CD14-positive monocyte (primary cell): Measurements from ENCODE around the gene INTS6. TPM values are rescaled to one million over a fixed set of nuclear protein-coding genes. Genes with fewer than 3 reads are reported as not detected.

ENCODE experiments used
- DNase-seq, 3 donors: peaks; one replicate each; pipeline ENCODE4 v3.0.0-alpha.2; 2011 to 2022
- H2AFZ ChIP-seq: 2 replicates; pipeline ENCODE4 v1.6.0; 2012; ENCODE audit warnings: mild to moderate bottlenecking, low read depth, low read length, inconsistent platforms; ENCODE audit not compliant: insufficient read depth, poor library complexity, severe bottlenecking
- H3K27ac ChIP-seq, 2 donors: 1 replicate in 1 of 2; 2 replicates in 1 of 2; pipeline ENCODE4 v1.5.1; 2012 to 2013; ENCODE audit warnings: low read length in 2 of 2, control low read depth in 1 of 2, inconsistent platforms in 1 of 2, low read depth in 1 of 2, mild to moderate bottlenecking in 1 of 2
- H3K27me3 ChIP-seq, 2 donors: one replicate each; pipeline versions ENCODE4 v1.6.0 to v1.6.1; 2011 to 2013; ENCODE audit warnings: low read length in 2 of 2; ENCODE audit not compliant: control insufficient read depth in 2 of 2, insufficient read depth in 2 of 2
- H3K36me3 ChIP-seq, 2 donors: replicated peaks in 1 of 2; 1 replicate in 1 of 2; 2 replicates in 1 of 2; pipeline versions ENCODE4 v1.5.1 to v1.6.1; 2012 to 2013; ENCODE audit warnings: low read length in 2 of 2, control low read depth in 1 of 2, inconsistent platforms in 1 of 2, mild to moderate bottlenecking in 1 of 2; ENCODE audit not compliant: insufficient read depth in 2 of 2, control insufficient read depth in 1 of 2
- H3K4me1 ChIP-seq, 2 donors: 1 replicate in 1 of 2; 2 replicates in 1 of 2; pipeline versions ENCODE4 v1.5.1 to v1.6.1; 2012 to 2013; ENCODE audit warnings: low read length in 2 of 2, control low read depth in 1 of 2, inconsistent platforms in 1 of 2, mild to moderate bottlenecking in 1 of 2, moderate library complexity in 1 of 2; ENCODE audit not compliant: insufficient read depth in 2 of 2, control insufficient read depth in 1 of 2
- H3K4me2 ChIP-seq: replicated peaks from 2 replicates; pipeline ENCODE3; 2012; ENCODE audit warnings: low read length, moderate library complexity, mild to moderate bottlenecking; ENCODE audit not compliant: poor library complexity, severe bottlenecking; ENCODE audit errors: extremely low read depth
- H3K4me3 ChIP-seq, 3 experiments: fragments of 200-600 bp in 1 of 3; sonication (generic) in 1 of 3; replicated peaks in 1 of 3; 1 replicate in 2 of 3; 2 replicates in 1 of 3; pipeline ENCODE4 v1.5.1; 2011 to 2013; ENCODE audit warnings: low read length in 3 of 3, mild to moderate bottlenecking in 3 of 3, control low read depth in 2 of 3, low read depth in 2 of 3, inconsistent platforms in 1 of 3, moderate library complexity in 1 of 3
- H3K79me2 ChIP-seq: 2 replicates; pipeline ENCODE4 v1.6.0; 2012; ENCODE audit warnings: mild to moderate bottlenecking, control low read depth, inconsistent platforms, low read length, moderate library complexity; ENCODE audit not compliant: insufficient read depth
- H3K9ac ChIP-seq: 2 replicates; pipeline ENCODE4 v1.6.0; 2017; ENCODE audit warnings: low read length, mild to moderate bottlenecking; ENCODE audit not compliant: insufficient read depth, poor library complexity, severe bottlenecking
- H3K9me3 ChIP-seq, 2 donors: replicated peaks in 1 of 2; 1 replicate in 1 of 2; 2 replicates in 1 of 2; pipeline versions ENCODE4 v1.5.1 to v1.6.1; 2012 to 2013; ENCODE audit warnings: low read length in 2 of 2, control low read depth in 1 of 2; ENCODE audit not compliant: control insufficient read depth in 1 of 2, insufficient read depth in 1 of 2
- H4K20me1 ChIP-seq: 2 replicates; pipeline ENCODE4 v1.6.0; 2012; ENCODE audit warnings: mild to moderate bottlenecking, low read length, control low read depth, moderate library complexity; ENCODE audit not compliant: insufficient read depth
- H3K27ac Mint-ChIP-seq, 7 donors: one replicate each; pipeline ENCODE4 v1.8.0; 2020; ENCODE audit warnings: mild to moderate bottlenecking in 7 of 7, mixed read lengths in 7 of 7, moderate library complexity in 6 of 7, inconsistent platforms in 2 of 7
- H3K27me3 Mint-ChIP-seq, 3 donors: one replicate each; pipeline ENCODE4 v1.8.0; 2021 to 2022; ENCODE audit warnings: low read depth in 3 of 3, mild to moderate bottlenecking in 3 of 3, mixed read lengths in 3 of 3, moderate library complexity in 3 of 3, inconsistent platforms in 1 of 3
- H3K36me3 Mint-ChIP-seq, 2 donors: one replicate each; pipeline ENCODE4 v1.8.0; 2020; ENCODE audit warnings: mixed read lengths in 2 of 2, inconsistent platforms in 1 of 2, mild to moderate bottlenecking in 1 of 2
- H3K4me1 Mint-ChIP-seq: one replicate; pipeline ENCODE4 v1.8.0; 2020; ENCODE audit warnings: mild to moderate bottlenecking, mixed read lengths
- H3K4me3 Mint-ChIP-seq, 2 donors: one replicate each; pipeline ENCODE4 v1.8.0; 2020; ENCODE audit warnings: mild to moderate bottlenecking in 2 of 2, mixed read lengths in 2 of 2, moderate library complexity in 1 of 2
- H3K9me3 Mint-ChIP-seq, 7 donors: one replicate each; pipeline ENCODE4 v1.8.0; 2020 to 2022; ENCODE audit warnings: mixed read lengths in 7 of 7, mild to moderate bottlenecking in 6 of 7, moderate library complexity in 6 of 7, inconsistent platforms in 2 of 7
- WGBS: methylation state at CpG from one replicate; pipeline ENCODE4 v1.1.5; 2013; ENCODE audit warnings: missing lambda C conversion rate; ENCODE audit not compliant: insufficient coverage; 5-methylcytosine and 5-hydroxymethylcytosine counted together
- intact Hi-C, 2 donors: fragments of 100-400 bp; cut with micrococcal nuclease; formaldehyde crosslinking; loops; one replicate each; pipeline versions ENCODE4 v1.15.0 to v1.15.1; 2023
- polyA plus RNA-seq, 3 donors: library from polyadenylated mRNA; depleted of rRNA in 1 of 3; unstranded in 2 of 3; stranded (reverse) in 1 of 3; fragments of 300-500 nt in 2 of 3; fragments of >200 nt in 1 of 3; fragmentation: Illumina TruSeq in 2 of 3; gene quantifications; 1 replicate in 2 of 3; 2 replicates in 1 of 3; pipeline ENCODE4 v1.2.3, GENCODE V29; 2012 to 2021
- TF ChIP-seq, protein P1 (sequence below): fragments of 200-600 bp; IDR thresholded peaks from one replicate; pipeline ENCODE4 v1.8.0; 2022; ENCODE audit warnings: antibody characterized with exemption, mild to moderate bottlenecking

INTS6 gene
- polyA plus RNA-seq, 3 donors: 10.8 to 13.2 (median 11.6) TPM

- Mint-ChIP-seq H3K36me3 (peaks cover 19 to 29% of the 10 kb centered on the region in 2 donors), H3K4me3 (no peak overlapping the region), H3K4me1 (peaks cover 9% of the 10 kb centered on the region), H3K27ac (no peak overlapping the region), H3K9me3 (no peaks in the 10 kb centered on the region), H3K27me3 (no peaks in the 10 kb centered on the region)
- no peak for DNase-seq
- peaks cover 60% of the 10 kb centered on the region for H4K20me1 ChIP-seq
- no peak overlapping the region for H3K4me2 ChIP-seq
- no peak overlapping the region for H2AFZ ChIP-seq
- H3K9ac ChIP-seq: no peak overlapping the region
- peaks cover 14% of the 10 kb centered on the region for H3K79me2 ChIP-seq
- intact Hi-C loops: no loop called here
- peaks cover 15 to 48% of the 10 kb centered on the region in 2 donors for H3K36me3 ChIP-seq
- no peaks in the 10 kb centered on the region for H3K9me3 ChIP-seq
- H3K27ac ChIP-seq: no peak overlapping the region
- H3K4me1 ChIP-seq: peaks cover 3 to 5% of the 10 kb centered on the region in 2 donors
- TF ChIP-seq, protein P1, sequence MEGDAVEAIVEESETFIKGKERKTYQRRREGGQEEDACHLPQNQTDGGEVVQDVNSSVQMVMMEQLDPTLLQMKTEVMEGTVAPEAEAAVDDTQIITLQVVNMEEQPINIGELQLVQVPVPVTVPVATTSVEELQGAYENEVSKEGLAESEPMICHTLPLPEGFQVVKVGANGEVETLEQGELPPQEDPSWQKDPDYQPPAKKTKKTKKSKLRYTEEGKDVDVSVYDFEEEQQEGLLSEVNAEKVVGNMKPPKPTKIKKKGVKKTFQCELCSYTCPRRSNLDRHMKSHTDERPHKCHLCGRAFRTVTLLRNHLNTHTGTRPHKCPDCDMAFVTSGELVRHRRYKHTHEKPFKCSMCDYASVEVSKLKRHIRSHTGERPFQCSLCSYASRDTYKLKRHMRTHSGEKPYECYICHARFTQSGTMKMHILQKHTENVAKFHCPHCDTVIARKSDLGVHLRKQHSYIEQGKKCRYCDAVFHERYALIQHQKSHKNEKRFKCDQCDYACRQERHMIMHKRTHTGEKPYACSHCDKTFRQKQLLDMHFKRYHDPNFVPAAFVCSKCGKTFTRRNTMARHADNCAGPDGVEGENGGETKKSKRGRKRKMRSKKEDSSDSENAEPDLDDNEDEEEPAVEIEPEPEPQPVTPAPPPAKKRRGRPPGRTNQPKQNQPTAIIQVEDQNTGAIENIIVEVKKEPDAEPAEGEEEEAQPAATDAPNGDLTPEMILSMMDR: no peak
- no peaks in the 10 kb centered on the region for H3K27me3 ChIP-seq
- H3K4me3 ChIP-seq: no peak overlapping the region
These were observed 58.1 kb downstream of the INTS6 start for GRCh38 chr13:51394724-51395123.

DNA sequence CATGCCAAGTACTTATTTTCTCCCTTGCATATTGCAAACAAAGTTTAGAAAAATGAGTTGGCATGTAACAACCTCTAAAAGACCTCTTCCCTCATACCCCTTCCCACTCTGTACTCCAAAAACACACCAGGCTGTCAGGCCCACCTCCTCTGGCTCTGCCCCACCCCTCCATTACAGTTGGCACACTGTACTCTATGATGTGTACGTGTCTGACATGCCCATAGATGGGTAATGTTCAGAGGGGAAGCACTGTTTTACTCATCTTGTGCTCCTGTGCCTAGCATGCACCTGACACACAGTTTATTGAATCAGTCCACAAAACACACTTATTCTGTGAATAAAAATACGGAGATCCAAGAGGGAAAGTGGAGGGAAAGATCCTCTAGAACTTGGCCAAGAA, 67.7 kb downstream of the INTS6 start:
- H3K4me1 ChIP-seq: no peaks in the 10 kb centered on the region
- intact Hi-C loops: no loop called here
- no peak overlapping the region for H3K27ac ChIP-seq
- TF ChIP-seq, protein P1: no peak
- no peak overlapping the region for H3K4me3 ChIP-seq
- no peaks in the 10 kb centered on the region for H3K27me3 ChIP-seq
- H3K27me3 Mint-ChIP-seq: no peaks in the 10 kb centered on the region
- H3K4me3 Mint-ChIP-seq: no peak overlapping the region
- H3K79me2 ChIP-seq: no peaks in the 10 kb centered on the region
- peaks cover 23% of the 10 kb centered on the region for H4K20me1 ChIP-seq
- peaks cover 37 to 44% of the 10 kb centered on the region in 2 donors for H3K36me3 Mint-ChIP-seq
- H3K4me1 Mint-ChIP-seq: no peaks in the 10 kb centered on the region
- no peak for DNase-seq
- H3K36me3 ChIP-seq: peaks cover 49 to 83% of the 10 kb centered on the region in 2 donors
- H3K9me3 Mint-ChIP-seq: no peaks in the 10 kb centered on the region
- no peak overlapping the region for H3K27ac Mint-ChIP-seq
- no peak overlapping the region for H3K9ac ChIP-seq
- no peaks in the 10 kb centered on the region for H3K9me3 ChIP-seq
- H2AFZ ChIP-seq: no peak overlapping the region
- no CpG with 5 or more reads among the region's 2 CpGs for WGBS
- no peak overlapping the region for H3K4me2 ChIP-seq
